ENCODE measurements around the gene SLC10A1.
"Not testable (repeated sequence)": the region's sequence is repeated elsewhere in the genome, so short reads cannot be mapped to it uniquely, and the experiment has no call there.

SLC10A1 gene

GRCh38 chr14:69769623-69770022, 27.4 kb downstream of the SLC10A1 start:
- DNase-seq (ENCODE audit: low spot score) = no peak

- no peak for DNase-seq (ENCODE audit: low spot score)
Measured at GRCh38 chr14:69768873-69769272, 28.2 kb downstream of the SLC10A1 start.

DNA sequence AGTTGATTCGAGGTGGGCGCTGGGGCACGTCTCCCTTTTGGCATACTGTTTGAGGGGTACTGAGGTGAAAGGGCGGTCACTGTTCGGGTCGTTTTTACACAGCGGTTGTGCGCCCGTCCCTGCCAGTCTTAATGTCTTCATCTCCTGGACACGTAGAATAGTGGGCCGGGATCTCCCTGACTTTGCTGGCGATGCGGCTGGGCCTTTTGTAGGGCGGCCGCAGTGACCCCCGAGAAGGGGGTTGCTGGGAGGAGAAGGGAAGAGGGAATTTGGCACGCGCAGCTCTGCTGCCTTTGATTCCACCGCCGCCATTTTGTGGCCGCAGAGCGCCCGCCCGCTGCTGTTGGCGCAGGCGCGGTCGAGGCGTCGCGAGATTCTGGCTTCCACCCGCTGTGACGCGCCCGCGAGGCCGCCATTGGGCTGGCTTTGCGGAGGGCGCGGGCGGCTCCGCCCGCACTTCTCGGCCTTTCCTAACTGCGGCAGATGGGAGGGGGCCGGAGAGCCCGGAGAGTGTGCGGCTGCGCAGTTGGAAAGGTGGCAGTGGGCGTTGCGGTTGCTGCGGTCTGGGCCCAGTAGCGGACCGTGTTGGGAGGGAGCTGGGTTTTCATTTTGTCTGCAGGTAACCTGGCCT, 29.6 kb downstream of the SLC10A1 start:
- peak; percentile 93 for DNase-seq (ENCODE audit: low spot score)

DNA sequence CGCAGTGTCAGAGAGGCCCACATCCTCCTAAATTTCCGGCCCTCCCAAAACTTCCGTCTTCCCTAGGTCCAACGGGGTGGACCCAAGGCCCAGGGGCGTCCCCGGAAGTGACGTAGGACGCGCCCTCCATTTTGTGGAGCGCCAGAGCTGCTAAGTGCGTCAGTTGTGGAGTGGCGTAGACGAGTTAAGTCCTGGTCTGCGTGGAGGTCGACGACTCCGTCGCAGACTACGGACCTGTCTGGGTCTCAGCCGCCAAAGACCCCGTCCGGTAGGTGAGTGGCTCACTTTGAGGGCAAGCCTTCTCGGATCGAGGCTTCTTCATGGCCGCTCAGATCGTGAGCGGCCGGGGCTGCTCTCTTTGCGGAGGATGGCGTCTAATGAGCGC, 30.1 kb downstream of the SLC10A1 start, which contains the start of gene SRSF5:
Gene SRSF5 (plus strand): TSS at position 159 of the 385 bp plus-strand sequence. CDS start 1,015 bp downstream, outside the sequence.
- peak; percentile 96 for DNase-seq (ENCODE audit: low spot score)

DNA sequence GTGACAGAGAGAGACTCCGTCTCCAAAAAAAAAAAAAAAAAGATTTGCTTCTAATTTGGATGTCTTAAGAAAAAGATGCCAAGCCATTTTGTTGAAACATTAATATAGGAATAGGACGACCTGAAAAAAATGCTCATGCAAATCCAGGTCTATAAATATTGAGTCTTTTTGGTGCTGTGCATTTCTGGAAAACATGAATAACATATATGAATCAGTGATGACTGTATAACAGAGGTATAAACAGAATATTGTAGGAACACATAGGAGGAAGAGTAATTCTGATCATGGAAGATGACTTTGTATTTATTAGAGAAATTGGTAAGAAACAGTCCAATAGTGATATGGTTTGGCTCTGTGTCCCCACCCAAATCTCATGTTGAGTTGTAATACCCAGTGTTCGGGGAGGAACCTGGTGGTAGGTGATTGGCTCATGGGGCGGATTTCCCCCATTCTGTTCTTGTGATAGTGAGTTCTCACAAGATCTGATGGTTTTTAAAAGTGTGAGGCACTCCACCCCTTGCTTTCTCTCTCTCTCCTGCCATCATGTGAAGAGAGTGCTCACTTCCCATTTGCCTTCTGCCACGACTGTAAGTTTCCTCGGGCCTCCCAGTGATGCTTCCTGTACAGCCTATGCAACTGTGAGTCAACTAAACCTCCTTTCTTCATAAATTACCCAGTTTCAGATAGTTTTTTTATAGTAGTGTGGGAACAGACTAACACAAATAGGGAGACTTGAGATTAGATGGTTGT, 33.1 kb downstream of the SLC10A1 start:
- no peak for DNase-seq (ENCODE audit: low spot score)

GRCh38 chr14:69760810-69761209, 36.2 kb downstream of the SLC10A1 start:
- DNase-seq (ENCODE audit: low spot score) = no peak

DNA sequence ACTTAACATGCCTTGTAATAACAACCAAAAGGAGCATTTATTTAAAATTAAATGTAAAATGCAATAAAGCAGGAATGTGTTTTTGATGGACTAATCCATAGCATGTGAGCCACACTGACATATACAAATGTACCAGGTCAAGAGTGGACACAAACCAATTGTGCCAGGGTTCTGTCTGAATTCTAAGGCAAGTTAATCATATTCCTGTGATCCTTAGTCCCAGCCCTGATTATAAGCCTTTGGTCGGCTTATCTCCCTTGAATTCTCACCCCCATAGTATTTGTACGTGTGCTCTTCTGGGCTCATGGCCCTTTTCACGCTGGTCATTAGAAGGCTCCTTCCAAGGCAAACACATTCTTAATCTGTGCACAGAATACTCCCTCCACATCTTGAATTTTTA, 40.7 kb downstream of the SLC10A1 start:
- DNase-seq (ENCODE audit: low spot score) = no peak

- DNase-seq (ENCODE audit: low spot score) = no peak
Measured at GRCh38 chr14:69755784-69756183, 41.3 kb downstream of the SLC10A1 start.

GRCh38 chr14:69755296-69755695, 41.7 kb downstream of the SLC10A1 start:
- DNase-seq (ENCODE audit: low spot score) = no peak

- no peak for DNase-seq (ENCODE audit: low spot score)
Measured at GRCh38 chr14:69754487-69754886, 42.6 kb downstream of the SLC10A1 start.

DNA sequence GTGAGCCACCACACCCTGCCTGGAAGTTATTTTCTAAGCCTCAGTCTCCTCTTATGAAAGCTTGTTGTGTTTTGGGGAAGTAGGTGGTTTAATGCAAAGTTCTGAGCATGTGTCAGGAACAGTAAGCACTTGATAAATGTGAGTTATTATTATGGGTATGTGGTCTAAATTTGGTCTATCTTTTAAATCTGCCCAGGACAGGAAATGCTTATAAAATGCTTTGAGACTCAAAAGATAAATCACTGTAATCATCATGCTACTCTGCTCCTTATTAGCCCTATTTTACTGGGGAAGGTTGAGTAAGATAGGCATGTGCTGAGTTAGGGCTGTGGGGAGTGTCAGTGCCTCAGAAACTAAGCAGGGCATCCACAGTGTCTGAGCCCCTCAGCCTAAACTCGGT, 43.2 kb downstream of the SLC10A1 start:
- no peak for DNase-seq (ENCODE audit: low spot score)

- DNase-seq (ENCODE audit: low spot score) = no peak
Measured at GRCh38 chr14:69752773-69753172, 44.3 kb downstream of the SLC10A1 start.

GRCh38 chr14:69750495-69750894, 46.5 kb downstream of the SLC10A1 start:
- DNase-seq (ENCODE audit: low spot score) = no peak

DNA sequence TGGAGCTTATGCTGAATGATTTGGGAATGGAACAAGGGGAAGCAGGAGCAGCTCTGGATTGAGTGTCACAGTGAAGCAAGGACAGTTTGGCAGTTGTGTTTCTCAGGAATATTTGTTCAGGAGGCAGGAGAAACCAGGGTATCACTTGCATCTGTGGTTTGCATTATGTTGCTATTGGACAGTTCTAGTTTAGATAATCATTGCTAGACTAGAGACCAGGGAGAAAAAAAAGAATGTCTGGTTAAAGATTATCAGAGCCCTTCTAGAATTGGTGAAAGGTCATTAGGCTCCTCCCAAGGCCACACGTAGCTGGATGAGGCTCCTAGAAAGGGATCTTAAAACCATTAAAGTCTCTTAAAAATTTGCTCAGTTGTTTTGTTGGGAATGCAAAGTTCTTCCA, 47.1 kb downstream of the SLC10A1 start:
- no peak for DNase-seq (ENCODE audit: low spot score)

DNA sequence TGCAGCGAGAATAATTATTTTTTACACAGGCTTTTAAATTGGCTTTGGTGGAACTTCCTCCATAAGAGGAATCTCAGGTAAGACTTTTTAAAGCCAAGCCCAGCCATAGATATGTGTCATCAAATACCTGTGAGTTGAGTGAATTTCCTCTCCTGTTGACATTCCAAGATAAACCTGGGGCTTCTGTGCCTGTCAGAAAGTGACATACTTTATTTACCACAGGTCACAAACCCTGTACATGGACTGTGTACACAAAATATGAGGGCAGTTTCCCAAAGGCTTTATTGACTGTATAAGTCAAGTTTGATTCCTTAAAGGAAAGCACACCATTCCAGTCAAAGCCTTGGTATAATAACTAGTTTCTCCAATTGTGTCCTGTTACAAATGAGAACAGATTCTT, 56.0 kb downstream of the SLC10A1 start:
- no peak for DNase-seq (ENCODE audit: low spot score)

DNA sequence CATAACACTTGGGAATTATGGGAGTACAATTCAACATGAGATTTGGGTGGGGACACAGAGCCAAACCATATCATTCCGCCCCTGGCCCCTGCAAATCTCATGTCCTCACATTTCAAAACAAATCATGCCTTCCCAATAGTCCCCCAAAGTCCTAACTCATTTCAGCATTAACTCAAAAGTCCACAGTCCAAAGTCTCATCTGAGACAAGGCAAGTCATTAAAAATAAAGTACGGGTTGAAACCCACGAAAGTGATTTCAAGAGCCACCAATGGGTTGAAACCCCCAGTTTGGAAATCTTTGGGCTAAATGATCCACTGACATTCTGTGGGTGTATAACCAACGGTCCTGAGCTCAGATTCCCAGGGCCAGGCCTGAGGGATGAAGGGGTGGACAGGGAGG, 60.6 kb downstream of the SLC10A1 start:
- DNase-seq (ENCODE audit: low spot score) = not testable (repeated sequence)

DNA sequence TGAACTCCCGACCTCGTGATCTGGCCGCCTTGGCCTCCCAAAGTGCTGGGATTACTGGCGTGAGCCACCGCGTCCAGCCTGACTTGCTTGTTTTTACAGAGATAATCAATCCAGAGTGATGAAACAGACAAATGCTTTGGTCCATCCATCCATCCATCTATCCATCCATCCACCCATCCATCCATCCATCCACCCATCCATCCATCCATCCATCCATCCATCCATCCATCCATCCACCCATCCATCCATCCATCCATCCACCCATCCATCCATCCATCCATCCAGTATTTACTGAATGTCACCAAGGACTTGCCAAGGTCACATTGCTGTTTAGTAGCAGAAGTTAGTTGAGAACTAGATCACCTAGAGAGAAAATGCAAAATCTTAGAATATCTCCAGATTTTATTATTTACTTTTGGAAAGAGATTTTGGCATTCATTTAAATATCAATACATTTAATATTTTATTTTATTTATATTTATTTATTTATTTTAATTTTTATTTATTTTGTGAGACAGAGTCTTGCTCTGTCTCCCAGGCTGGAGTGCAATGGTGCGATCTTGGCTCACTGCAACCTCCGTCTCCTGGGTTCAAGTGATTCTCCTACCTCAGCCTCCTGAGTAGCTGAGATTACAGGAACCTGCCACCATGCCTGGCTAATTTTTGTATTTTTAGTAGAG, 65.0 kb downstream of the SLC10A1 start:
- not testable (repeated sequence) for DNase-seq (ENCODE audit: low spot score)

DNA sequence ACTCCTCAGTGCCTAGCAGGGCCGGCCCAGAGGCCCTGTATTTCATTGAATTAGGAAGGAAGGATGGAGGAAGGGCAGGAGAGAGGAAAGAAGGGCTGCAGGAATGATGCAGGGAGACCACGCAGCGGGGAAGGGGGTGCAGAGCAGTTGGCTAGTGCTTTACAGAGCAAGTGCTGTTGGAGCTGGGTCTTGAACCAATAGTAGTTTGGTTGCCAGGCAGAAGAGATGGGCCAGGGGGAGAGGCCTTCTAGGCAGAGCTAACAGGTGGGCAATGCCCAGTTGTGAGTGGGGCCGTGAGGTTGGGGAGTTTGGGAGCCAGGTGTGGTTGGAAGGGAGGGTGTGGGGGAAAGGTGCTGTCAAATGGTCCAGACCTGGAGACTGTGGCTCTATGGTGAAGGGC, 69.2 kb downstream of the SLC10A1 start:
- no peak for DNase-seq (ENCODE audit: low spot score)

DNA sequence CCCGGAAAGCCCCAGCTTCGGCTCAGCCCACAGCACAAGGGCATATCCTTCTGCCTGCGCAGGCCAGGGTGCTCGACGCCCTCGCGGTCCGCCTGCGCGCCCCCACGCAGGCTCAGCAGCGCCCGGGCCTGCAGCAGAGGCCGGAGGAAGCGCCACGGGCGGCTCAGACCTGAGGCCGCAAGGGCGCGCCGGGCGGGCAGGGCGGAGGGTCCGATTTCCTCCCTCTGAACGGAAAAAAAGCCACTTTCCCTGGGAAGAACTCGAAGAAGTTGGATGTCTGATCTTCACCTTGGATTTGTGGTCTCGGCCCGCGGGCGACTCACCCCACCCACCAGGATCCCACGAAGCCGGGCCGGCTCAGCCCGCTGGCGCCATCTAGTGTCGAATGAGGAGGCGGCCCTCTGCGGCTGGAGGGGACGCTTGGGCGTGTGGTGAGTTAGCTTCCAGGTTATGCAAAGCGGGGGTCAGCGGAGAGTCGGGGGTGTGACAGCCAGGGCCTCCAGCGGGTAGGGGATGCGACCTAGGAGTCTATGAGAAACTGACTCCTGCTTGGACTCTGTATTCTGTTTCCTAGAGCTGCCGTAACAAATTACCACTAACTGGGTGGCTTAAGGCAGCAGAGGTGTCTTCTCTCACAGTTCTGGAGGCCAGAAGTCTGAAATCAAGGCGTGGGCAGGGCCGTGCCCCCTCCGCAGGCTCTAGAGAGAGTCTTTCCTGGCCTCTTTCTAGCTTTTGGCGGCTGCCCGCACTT, 70.1 kb downstream of the SLC10A1 start:
- peak; percentile 87 for DNase-seq (ENCODE audit: low spot score)

Data from activated CD4-positive, alpha-beta T cell treated with anti-CD3 and anti-CD28 coated beads, Interleukin-2, Interleukin-4, amounts not matched to agents 100 ng/mL and 50 ng/mL, durations not matched to agents 16 hours and 8 hours (primary cell).